ENCODE results near the gene ANKRD18A.

- TF ChIP-seq CTCF (IDR thresholded peaks at IDR 0.05): no peak
- no peak for TF ChIP-seq POLR2A (IDR thresholded peaks at IDR 0.05)
These were observed 24.2 kb upstream of the ANKRD18A start for GRCh38 chr9:38644601-38645000.
